VCaP (cell line): ENCODE results near the gene PPA2.
A peak's percentile ranks its signal among the peaks of the same experiment; 100 is the strongest.

Source experiments
- H3K27ac ChIP-seq: fragments of 450-650 bp; 2 replicates; pipeline ENCODE4 v1.5.1; 2017
- CTCF ChIP-seq: fragments of 450-650 bp; conservative IDR thresholded peaks from 2 replicates; pipeline ENCODE4 v1.5.1; 2017; ENCODE audit warnings: mild to moderate bottlenecking, moderate library complexity

Gene PPA2

GRCh38 chr4:105473324-105474098 is at the start of gene PPA2:
TSS of gene PPA2 (minus strand) at chr4:105474062. CDS start at chr4:105474050, 12 bp downstream.
- peak within 1 kb of the TSS; percentile 98 for H3K27ac ChIP-seq
- no peak for TF ChIP-seq CTCF

- peak; percentile 85 for TF ChIP-seq CTCF
- peak overlapping the region; percentile 33 for H3K27ac ChIP-seq
Measured at GRCh38 chr4:105520819-105521790, 47.2 kb upstream of the PPA2 start.

GRCh38 chr4:105510245-105510644 is 36.4 kb upstream of the PPA2 start:
- no peak overlapping the region for H3K27ac ChIP-seq
- TF ChIP-seq CTCF, result no peak

- H3K27ac ChIP-seq, result no peak overlapping the region
- TF ChIP-seq CTCF, result no peak
Measured at GRCh38 chr4:105509714-105510113, 35.9 kb upstream of the PPA2 start.

GRCh38 chr4:105509291-105509690 is 35.4 kb upstream of the PPA2 start:
- no peak overlapping the region for H3K27ac ChIP-seq
- no peak for TF ChIP-seq CTCF

- H3K27ac ChIP-seq, result peak overlapping the region; percentile 87
- TF ChIP-seq CTCF, result no peak
Measured at GRCh38 chr4:105504744-105505143, 30.9 kb upstream of the PPA2 start.

GRCh38 chr4:105503484-105503883 is 29.6 kb upstream of the PPA2 start:
- TF ChIP-seq CTCF, result no peak
- peak overlapping the region; percentile 87 for H3K27ac ChIP-seq
